Calu3 (cell line): ENCODE measurements around the gene MCF2. TPM values are rescaled to one million over a fixed set of nuclear protein-coding genes. Genes with fewer than 3 reads are reported as not detected.

Experiments used
- BruUV-seq: library from RNA; stranded (reverse); fragments of 400-500 nt; replicated peaks from 2 replicates; lab custom pipeline; 2021; lab: Mats Ljungman, UMichigan
- CTCF ChIA-PET: fragments of 300-600 bp; sonication (Branson Sonifier 250); formaldehyde crosslinking; loops from one replicate; lab custom pipeline; 2022; ENCODE audit warnings: antibody characterized with exemption; lab: Charles Lee
- DNase-seq: peaks from one replicate; pipeline ENCODE4 v3.0.0; 2022
- H3K27ac Mint-ChIP-seq: one replicate; pipeline ENCODE4 v1.8.0; 2022; ENCODE audit warnings: mixed read lengths; ENCODE audit not compliant: unreplicated experiment
- H3K27me3 Mint-ChIP-seq: one replicate; pipeline ENCODE4 v1.8.0; 2022; ENCODE audit warnings: mixed read lengths; ENCODE audit not compliant: unreplicated experiment
- H3K36me3 Mint-ChIP-seq: one replicate; pipeline ENCODE4 v1.8.0; 2022; ENCODE audit warnings: mild to moderate bottlenecking, moderate library complexity, mixed read lengths; ENCODE audit not compliant: insufficient read depth, unreplicated experiment
- H3K4me1 Mint-ChIP-seq: one replicate; pipeline ENCODE4 v1.8.0; 2022; ENCODE audit warnings: mild to moderate bottlenecking, low read depth, mixed read lengths; ENCODE audit not compliant: unreplicated experiment
- H3K4me3 Mint-ChIP-seq: one replicate; pipeline ENCODE4 v1.8.0; 2022; ENCODE audit warnings: mild to moderate bottlenecking, low read depth, moderate library complexity, mixed read lengths; ENCODE audit not compliant: unreplicated experiment
- H3K9me3 Mint-ChIP-seq: one replicate; pipeline ENCODE4 v1.8.0; 2022; ENCODE audit warnings: low read depth, mixed read lengths; ENCODE audit not compliant: unreplicated experiment
- intact Hi-C: fragments of 100-400 bp; cut with micrococcal nuclease; formaldehyde crosslinking; loops from one replicate; pipeline ENCODE4 v1.10.0; 2022; ENCODE audit not compliant: unreplicated experiment
- total RNA-seq: library from RNA; stranded (reverse); gene quantifications from 2 replicates; pipeline ENCODE4 v1.2.3, GENCODE V29; 2022
- TF ChIP-seq, protein P1 (sequence below): fragments of 200-600 bp; IDR thresholded peaks from one replicate; pipeline ENCODE4 v1.8.0; 2022; ENCODE audit warnings: antibody characterized with exemption; ENCODE audit not compliant: unreplicated experiment

The MCF2 gene
- total RNA-seq, 1 experiment from 2014 or later: not detected

DNA sequence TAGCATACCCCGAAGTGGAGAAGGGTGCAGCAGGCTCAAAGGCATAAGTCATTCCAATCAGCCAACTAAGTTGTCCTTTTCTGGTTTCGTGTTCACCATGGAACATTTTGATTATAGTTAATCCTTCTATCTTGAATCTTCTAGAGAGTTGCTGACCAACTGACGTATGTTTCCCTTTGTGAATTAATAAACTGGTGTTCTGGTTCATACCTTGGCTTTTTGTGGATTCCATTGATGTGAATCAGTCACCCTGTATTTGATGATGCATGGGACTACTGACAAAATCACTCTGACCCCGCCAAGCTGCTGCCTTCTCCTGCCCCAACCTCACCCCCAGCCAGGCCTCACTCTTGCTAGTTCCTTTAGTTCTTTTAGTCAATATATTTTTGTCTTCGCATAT lies 144.7 kb downstream of the MCF2 start:
- intact Hi-C loops: no loop called here
- Mint-ChIP-seq H3K4me3 (no peak overlapping the region), H3K27ac (no peak overlapping the region), H3K27me3 (no peaks in the 10 kb centered on the region), H3K4me1 (no peaks in the 10 kb centered on the region), H3K9me3 (no peaks in the 10 kb centered on the region), H3K36me3 (no peaks in the 10 kb centered on the region)
- no TSS peak for BruUV-seq
- CTCF ChIA-PET: interaction anchor here (0.6 kb wide), 1 partner anchor 1440 kb away, joined by 3 read pairs; no protein-coding TSS in a partner anchor
- DNase-seq: no peak
- TF ChIP-seq, protein P1, sequence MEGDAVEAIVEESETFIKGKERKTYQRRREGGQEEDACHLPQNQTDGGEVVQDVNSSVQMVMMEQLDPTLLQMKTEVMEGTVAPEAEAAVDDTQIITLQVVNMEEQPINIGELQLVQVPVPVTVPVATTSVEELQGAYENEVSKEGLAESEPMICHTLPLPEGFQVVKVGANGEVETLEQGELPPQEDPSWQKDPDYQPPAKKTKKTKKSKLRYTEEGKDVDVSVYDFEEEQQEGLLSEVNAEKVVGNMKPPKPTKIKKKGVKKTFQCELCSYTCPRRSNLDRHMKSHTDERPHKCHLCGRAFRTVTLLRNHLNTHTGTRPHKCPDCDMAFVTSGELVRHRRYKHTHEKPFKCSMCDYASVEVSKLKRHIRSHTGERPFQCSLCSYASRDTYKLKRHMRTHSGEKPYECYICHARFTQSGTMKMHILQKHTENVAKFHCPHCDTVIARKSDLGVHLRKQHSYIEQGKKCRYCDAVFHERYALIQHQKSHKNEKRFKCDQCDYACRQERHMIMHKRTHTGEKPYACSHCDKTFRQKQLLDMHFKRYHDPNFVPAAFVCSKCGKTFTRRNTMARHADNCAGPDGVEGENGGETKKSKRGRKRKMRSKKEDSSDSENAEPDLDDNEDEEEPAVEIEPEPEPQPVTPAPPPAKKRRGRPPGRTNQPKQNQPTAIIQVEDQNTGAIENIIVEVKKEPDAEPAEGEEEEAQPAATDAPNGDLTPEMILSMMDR: no peak

- TF ChIP-seq, protein P1: no peak
- no peak overlapping the region for H3K27ac Mint-ChIP-seq
- intact Hi-C loops: no loop called here
- no TSS peak for BruUV-seq
- H3K4me3 Mint-ChIP-seq: no peak overlapping the region
- no peak for DNase-seq
- H3K27me3 Mint-ChIP-seq: no peaks in the 10 kb centered on the region
- CTCF ChIA-PET: no interaction called here
- H3K4me1 Mint-ChIP-seq: no peaks in the 10 kb centered on the region
- no peaks in the 10 kb centered on the region for H3K36me3 Mint-ChIP-seq
- H3K9me3 Mint-ChIP-seq: no peaks in the 10 kb centered on the region
Observed at GRCh38 chrX:139560221-139560620, 147.7 kb downstream of the MCF2 start.

DNA sequence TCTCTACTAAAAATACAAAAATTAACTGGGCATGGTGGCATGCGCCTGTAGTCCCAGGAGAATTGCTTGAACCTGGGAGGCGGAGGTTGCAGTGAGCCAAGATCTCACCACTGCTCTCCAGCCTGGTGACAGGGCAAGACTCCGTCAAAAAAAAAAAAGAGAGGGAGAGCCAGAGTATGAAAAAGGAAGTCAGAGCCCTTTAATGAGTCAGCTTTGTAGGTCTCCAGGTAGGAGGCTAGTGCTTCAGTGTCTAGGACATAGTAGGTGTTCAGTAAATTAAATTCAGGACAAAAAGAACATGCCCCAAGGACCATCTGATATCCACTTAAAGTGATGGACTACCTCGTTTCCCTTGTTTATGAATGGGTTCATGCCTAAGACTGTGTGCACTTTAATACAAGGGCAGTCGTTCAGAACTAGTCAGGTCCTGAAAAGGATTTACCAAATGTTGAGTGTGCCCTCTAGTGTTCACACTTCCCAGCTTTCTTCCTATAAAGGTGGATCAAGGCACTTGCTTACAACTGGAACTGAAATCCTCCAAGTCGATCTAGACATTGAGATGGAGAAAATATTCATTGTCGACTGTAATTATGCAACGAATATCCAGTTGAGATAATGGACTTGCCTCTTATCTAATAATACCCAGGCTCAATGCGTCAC lies 148.5 kb downstream of the MCF2 start:
- DNase-seq: peak; percentile 11
- no TSS peak for BruUV-seq
- CTCF ChIA-PET: no interaction called here

DNA sequence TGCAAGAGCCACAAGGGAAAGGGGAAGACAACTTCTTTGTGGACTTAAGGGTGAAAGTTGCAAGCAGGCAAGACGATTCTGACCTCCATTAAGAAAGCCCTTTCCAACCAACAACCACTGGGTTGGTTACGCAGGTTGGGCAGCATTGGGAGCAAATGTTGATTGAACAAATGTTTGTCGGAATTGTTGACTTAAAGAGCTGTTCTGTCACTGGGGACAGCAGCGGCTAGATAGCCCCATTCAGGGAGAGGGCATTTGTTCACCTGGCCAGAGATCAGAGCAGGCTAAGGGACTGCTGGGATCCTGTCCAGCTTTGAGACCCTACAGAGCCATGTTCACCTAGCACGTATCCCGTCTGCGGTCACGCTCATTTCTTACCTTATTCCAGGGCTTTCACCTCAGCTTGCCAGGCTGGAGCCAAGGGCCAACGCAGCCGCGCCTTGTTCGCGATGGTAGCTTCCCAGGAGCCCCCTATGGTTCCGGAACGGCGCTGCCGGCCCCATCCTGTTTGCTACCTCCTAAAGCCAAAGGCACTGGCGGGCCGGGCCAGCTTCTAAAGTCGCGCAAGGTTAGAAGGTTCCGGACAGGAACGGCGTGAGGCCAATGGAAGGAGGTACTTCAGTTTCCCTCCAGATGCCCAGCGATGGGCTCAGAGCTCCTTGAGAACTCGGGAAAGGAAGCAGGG lies 152.8 kb downstream of the MCF2 start:
- peaks cover 3% of the 10 kb centered on the region for H3K9me3 Mint-ChIP-seq
- no TSS peak for BruUV-seq
- CTCF ChIA-PET: interaction anchor here (0.6 kb wide), 1 partner anchor 203 kb away, joined by 3 read pairs; no protein-coding TSS in a partner anchor
- no peak overlapping the region for H3K27ac Mint-ChIP-seq
- no peaks in the 10 kb centered on the region for H3K4me1 Mint-ChIP-seq
- intact Hi-C loops: loop anchor here (5.0 kb wide), 1 partner anchor 417 kb away; no protein-coding TSS in a partner anchor
- TF ChIP-seq, protein P1: no peak
- no peak overlapping the region for H3K4me3 Mint-ChIP-seq
- DNase-seq: no peak
- H3K27me3 Mint-ChIP-seq: no peaks in the 10 kb centered on the region
- no peaks in the 10 kb centered on the region for H3K36me3 Mint-ChIP-seq

More for the DNA sequence above, 148.5 kb downstream of the MCF2 start:
- Mint-ChIP-seq H3K27me3 (no peaks in the 10 kb centered on the region), H3K9me3 (no peaks in the 10 kb centered on the region), H3K27ac (no peak overlapping the region), H3K4me1 (no peaks in the 10 kb centered on the region), H3K36me3 (no peaks in the 10 kb centered on the region), H3K4me3 (no peak overlapping the region)
- intact Hi-C loops: loop anchor here (5.0 kb wide), 1 partner anchor 413 kb away; no protein-coding TSS in a partner anchor
- TF ChIP-seq, protein P1: no peak
